Activated CD8-positive, alpha-beta memory T cell treated with anti-CD3 and anti-CD28 coated beads for 24 hours (primary cell): ENCODE data around the gene TACC2.

ENCODE experiments used
- DNase-seq: peaks from one replicate; pipeline ENCODE4 v3.0.0-alpha.2; 2020

Gene TACC2

GRCh38 chr10:122128357-122128756, 139.4 kb downstream of the TACC2 start:
- DNase-seq, result no peak

- DNase-seq, result no peak
These were observed 141.6 kb downstream of the TACC2 start for GRCh38 chr10:122130474-122131110.

DNA sequence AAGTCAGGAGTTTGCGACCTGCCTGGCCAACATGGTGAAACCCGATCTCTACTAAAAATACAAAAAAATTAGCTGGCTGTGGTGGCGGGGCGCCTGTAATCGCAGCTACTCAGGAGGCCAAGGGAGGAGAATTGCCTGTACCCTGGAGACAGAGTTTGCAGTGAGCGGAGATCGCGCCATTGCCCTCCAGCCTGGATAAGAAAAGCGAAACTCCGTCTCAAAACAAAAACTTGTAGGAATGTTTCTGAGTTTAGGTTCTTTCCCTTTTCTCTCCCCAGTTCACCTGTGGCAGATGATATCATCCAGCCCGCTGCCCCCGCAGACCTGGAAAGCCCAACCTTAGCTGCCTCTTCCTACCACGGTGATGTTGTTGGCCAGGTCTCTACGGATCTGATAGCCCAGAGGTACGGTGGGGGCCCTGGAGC, 143.4 kb downstream of the TACC2 start:
- no peak for DNase-seq

- no peak for DNase-seq
These were observed 144.1 kb downstream of the TACC2 start for GRCh38 chr10:122132882-122133565.

- no peak for DNase-seq
These were observed 146.5 kb downstream of the TACC2 start for GRCh38 chr10:122135251-122136025.

- no peak for DNase-seq
These were observed 150.1 kb downstream of the TACC2 start for GRCh38 chr10:122138831-122139625.

DNA sequence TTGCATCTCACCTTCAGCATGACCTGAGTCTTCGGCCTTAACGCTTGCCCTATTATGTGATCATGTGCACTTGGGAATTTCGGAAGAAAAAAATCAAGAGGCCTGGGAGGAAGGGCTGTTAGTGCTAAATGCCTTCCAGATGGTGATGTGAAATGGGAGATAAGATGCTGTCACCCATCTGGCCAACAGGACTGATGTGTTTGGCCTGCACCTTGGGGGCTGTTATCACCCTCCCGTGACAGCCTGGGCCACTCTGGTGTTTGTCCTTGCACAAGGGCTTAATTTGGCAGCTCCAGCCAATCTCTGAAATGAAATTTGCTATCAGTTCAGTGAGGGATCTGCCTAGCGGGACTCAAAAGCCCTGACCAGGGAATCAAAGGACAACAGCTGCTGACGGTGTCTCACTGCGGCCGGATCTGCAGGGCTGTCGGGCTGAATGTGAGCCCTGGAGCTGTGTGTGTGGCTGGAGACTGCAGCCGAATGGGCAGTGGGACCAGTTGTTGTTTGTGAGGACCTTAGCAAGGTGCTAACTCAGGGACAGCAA, 150.7 kb downstream of the TACC2 start:
- no peak for DNase-seq

DNA sequence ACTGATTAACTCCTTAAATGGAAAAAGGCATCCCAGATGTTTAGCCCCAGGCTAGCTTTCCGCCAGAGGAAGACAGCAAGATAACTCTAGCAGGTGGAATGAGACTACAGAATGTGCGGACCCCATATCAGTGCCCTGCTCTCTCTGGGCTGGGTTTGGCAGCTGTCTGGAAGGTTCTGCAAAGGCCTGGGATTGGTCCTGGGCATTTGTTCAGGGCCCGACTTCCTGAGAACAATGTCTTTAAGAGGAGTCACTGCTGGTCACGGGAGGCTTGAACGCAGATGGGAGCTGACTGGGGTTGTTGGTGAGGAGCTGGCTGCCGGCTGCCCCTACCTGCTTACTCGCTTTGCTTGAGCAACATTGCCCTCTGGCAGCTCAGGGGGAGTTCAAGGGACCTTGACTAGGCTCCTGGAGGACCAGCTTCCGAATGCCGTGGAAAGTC, 151.5 kb downstream of the TACC2 start:
- DNase-seq, result no peak

DNA sequence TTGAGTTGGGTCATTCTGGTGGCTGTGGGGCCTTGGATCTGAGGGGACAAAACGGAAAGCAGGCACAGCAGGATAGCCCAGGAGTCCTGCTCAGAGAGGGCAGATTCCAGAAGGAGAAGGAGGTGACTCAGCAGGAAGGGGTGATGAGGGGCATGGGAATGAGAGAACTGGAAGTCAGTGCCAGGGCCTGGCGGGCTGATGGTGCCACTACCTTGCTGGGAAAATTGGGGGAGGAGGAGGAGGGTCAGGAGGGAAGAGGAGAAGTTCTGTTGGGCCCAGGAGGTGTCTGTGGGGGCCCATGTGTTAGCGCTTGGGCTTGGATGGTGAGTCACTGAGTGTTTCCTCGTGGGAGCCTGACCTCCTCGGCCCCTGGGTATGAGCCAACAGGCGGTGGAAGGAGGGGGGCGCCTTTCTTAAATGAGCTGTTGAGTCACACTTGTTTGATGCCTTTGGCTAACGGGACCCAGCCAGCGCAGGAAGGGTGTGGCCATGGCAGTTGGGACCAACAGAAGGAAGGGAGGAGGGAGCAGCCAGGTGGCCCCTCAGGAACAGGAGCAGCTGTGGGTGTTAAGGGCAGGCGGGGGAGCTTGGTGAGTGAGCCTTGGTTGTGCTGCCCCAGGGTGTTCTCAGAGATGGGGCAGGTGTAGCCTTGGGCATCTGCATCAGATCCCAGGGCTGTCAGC, 152.1 kb downstream of the TACC2 start:
- DNase-seq, result no peak

- no peak for DNase-seq
These were observed 153.1 kb downstream of the TACC2 start for GRCh38 chr10:122141821-122142640.

GRCh38 chr10:122142641-122143237, 153.8 kb downstream of the TACC2 start:
- peak; percentile 66 for DNase-seq

DNA sequence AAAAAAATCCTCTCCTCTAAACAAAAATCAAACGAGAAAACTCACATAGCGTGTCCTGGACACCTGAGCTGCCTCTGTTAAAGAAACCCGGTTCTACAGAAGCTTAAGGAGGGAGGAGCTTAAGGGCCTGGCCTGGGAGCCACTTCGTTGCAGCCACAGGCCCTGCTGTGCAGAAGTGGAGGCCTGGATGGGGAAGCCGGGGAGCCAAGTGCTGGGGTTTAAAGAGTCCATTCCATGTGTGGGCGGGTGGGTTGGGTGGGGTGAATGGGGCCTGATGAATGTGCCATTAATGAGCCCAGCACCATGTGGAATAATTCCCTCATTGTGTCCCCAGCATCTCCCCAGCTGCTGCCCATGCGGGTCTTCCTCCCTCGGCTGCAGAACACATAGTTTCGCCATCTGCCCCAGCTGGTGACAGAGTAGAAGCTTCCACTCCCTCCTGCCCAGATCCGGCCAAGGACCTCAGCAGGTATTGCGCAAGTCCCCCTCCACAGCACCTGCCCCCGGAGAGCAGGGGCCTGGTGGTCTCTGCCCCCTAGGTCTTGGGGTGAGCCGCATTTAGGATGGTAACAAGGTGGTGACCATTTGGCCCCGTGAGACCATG, 154.4 kb downstream of the TACC2 start:
- DNase-seq, result no peak

- no peak for DNase-seq
These were observed 155.2 kb downstream of the TACC2 start for GRCh38 chr10:122144199-122144598.

- no peak for DNase-seq
These were observed 156.2 kb downstream of the TACC2 start for GRCh38 chr10:122145113-122145512.

DNA sequence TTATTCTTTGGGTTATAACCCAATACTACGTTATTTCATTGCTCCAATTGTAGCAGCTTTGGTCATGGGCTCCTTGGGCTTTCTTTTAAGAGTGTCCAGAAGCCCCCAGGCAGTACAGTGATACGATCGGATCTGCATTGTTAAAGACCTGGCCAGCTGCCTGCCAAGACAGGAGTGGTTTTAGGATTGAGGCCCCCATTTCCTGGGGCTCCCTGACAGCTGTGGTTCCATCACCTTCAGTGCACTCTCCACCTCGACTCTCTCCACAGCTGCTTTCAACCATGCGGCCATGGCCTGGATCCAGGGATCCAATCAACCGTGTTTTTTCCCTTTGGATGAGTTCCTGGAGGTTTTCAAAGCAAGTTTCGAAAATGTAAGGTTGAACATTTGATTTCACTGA, 158.7 kb downstream of the TACC2 start:
- no peak for DNase-seq

- no peak for DNase-seq
These were observed 160.1 kb downstream of the TACC2 start for GRCh38 chr10:122148876-122149560.

GRCh38 chr10:122149561-122150505, 160.9 kb downstream of the TACC2 start:
- DNase-seq, result no peak

DNA sequence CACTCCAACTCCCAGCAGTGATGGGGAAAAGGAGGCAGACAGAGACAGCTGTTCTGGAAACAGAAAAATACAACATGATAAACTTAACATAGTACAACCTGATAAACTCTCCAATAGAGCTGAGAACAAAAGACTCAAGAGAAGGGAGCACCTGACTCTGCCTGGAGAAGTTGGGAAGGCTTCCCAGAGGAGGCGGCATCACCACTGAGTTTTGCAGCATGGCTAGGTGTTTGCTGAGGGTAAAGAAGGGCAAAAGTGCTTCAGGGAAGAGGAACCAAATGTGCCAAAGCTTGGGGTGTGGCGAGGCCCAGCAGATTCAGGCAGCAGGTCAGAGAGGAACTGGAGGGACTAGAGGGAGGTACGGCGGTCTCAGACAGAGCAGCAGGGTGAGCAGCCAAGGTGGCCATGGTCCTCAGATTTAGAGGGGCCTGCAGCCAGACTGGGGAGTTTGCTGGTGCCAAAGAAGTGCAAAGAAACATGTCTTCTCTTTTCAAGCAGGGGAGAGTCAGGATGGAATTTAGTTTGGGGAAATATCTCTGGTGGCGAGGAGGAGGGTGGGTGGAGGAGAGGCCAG, 162.2 kb downstream of the TACC2 start:
- no peak for DNase-seq
